HL-60 (cell line): ENCODE data around the gene TIMM17B.

Source experiments
- DNase-seq, 2 experiments: peaks; one replicate each; pipeline ENCODE4 v3.0.0-alpha.2; 2010 to 2020; ENCODE audit warnings: low read depth in 1 of 2, low spot score in 1 of 2
- H3K27ac ChIP-seq: fragments of 250-450 bp; sonication (Bioruptor Pico); replicated peaks from 2 replicates; pipeline ENCODE4 v1.5.1; 2020; ENCODE audit warnings: mild to moderate bottlenecking, moderate library complexity
- H3K27me3 ChIP-seq: fragments of 250-450 bp; sonication (Bioruptor Pico); 2 replicates; pipeline ENCODE4 v1.5.1; 2021; ENCODE audit warnings: mild to moderate bottlenecking, moderate library complexity; ENCODE audit not compliant: insufficient read depth, poor library complexity, severe bottlenecking
- H3K4me3 ChIP-seq: replicated peaks from 2 replicates; pipeline ENCODE4 v1.5.1; 2011; ENCODE audit warnings: mild to moderate bottlenecking, control low read depth, low read length; ENCODE audit not compliant: insufficient read depth
- GABPA ChIP-seq: IDR thresholded peaks from 2 replicates; pipeline ENCODE4 v1.6.1; 2012; ENCODE audit warnings: low read depth
- POLR2AphosphoS5 ChIP-seq: IDR thresholded peaks from 2 replicates; pipeline ENCODE4 v1.6.1; 2012; ENCODE audit warnings: low read depth
- SPI1 ChIP-seq: IDR thresholded peaks from 2 replicates; pipeline ENCODE4 v1.6.1; 2012; ENCODE audit warnings: low read depth, mild to moderate bottlenecking, borderline replicate concordance
- TF ChIP-seq, protein P1 (sequence below): IDR thresholded peaks from one replicate; pipeline ENCODE4 v1.5.1; 2011; ENCODE audit warnings: low read length, control low read depth, inconsistent platforms; ENCODE audit not compliant: insufficient read depth
- TF ChIP-seq, protein P2 (sequence below): IDR thresholded peaks from 2 replicates; pipeline ENCODE4 v1.6.1; 2012; ENCODE audit warnings: low read depth; ENCODE audit not compliant: insufficient replicate concordance

The TIMM17B gene

GRCh38 chrX:48903290-48903689 is 5.7 kb upstream of the TIMM17B start:
- Histone ChIP-seq H3K4me3 (no peak overlapping the region), H3K27me3 (no peaks in the 10 kb centered on the region), H3K27ac (no peak overlapping the region)
- no peak for DNase-seq
- no peak for TF ChIP-seq POLR2AphosphoS5

DNA sequence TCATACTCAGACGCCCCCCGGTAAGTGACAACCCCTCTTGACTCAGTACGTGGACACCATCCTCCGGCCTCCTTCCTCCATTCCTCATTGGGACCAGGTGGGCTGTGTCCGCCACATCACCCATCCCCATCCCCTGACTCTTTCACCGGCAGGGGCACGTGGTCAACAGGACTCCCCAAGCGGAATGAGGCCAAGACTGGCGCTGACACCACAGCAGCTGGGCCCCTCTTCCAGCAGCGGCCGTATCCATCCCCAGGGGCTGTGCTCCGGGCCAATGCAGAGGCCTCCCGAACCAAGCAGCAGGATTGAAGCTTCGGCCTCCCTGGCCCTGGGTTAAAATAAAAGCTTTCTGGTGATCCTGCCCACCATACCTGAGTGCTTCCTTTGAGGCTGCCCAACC is 5.2 kb upstream of the TIMM17B start:
- no peak for DNase-seq
- no peak for TF ChIP-seq GABPA
- TF ChIP-seq POLR2AphosphoS5 = no peak
- TF ChIP-seq SPI1 = no peak
- TF ChIP-seq, protein P1, sequence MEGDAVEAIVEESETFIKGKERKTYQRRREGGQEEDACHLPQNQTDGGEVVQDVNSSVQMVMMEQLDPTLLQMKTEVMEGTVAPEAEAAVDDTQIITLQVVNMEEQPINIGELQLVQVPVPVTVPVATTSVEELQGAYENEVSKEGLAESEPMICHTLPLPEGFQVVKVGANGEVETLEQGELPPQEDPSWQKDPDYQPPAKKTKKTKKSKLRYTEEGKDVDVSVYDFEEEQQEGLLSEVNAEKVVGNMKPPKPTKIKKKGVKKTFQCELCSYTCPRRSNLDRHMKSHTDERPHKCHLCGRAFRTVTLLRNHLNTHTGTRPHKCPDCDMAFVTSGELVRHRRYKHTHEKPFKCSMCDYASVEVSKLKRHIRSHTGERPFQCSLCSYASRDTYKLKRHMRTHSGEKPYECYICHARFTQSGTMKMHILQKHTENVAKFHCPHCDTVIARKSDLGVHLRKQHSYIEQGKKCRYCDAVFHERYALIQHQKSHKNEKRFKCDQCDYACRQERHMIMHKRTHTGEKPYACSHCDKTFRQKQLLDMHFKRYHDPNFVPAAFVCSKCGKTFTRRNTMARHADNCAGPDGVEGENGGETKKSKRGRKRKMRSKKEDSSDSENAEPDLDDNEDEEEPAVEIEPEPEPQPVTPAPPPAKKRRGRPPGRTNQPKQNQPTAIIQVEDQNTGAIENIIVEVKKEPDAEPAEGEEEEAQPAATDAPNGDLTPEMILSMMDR = no peak
- TF ChIP-seq, protein P2, sequence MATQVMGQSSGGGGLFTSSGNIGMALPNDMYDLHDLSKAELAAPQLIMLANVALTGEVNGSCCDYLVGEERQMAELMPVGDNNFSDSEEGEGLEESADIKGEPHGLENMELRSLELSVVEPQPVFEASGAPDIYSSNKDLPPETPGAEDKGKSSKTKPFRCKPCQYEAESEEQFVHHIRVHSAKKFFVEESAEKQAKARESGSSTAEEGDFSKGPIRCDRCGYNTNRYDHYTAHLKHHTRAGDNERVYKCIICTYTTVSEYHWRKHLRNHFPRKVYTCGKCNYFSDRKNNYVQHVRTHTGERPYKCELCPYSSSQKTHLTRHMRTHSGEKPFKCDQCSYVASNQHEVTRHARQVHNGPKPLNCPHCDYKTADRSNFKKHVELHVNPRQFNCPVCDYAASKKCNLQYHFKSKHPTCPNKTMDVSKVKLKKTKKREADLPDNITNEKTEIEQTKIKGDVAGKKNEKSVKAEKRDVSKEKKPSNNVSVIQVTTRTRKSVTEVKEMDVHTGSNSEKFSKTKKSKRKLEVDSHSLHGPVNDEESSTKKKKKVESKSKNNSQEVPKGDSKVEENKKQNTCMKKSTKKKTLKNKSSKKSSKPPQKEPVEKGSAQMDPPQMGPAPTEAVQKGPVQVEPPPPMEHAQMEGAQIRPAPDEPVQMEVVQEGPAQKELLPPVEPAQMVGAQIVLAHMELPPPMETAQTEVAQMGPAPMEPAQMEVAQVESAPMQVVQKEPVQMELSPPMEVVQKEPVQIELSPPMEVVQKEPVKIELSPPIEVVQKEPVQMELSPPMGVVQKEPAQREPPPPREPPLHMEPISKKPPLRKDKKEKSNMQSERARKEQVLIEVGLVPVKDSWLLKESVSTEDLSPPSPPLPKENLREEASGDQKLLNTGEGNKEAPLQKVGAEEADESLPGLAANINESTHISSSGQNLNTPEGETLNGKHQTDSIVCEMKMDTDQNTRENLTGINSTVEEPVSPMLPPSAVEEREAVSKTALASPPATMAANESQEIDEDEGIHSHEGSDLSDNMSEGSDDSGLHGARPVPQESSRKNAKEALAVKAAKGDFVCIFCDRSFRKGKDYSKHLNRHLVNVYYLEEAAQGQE = no peak

GRCh38 chrX:48902135-48902534 is 4.6 kb upstream of the TIMM17B start:
- DNase-seq = no peak
- Histone ChIP-seq H3K4me3 (no peak overlapping the region), H3K27ac (no peak overlapping the region), H3K27me3 (no peaks in the 10 kb centered on the region)
- TF ChIP-seq, protein P1 = no peak
- no peak for TF ChIP-seq GABPA
- TF ChIP-seq SPI1 = no peak
- no peak for TF ChIP-seq POLR2AphosphoS5
- TF ChIP-seq, protein P2 = no peak

More for the DNA sequence above, 5.2 kb upstream of the TIMM17B start:
- Histone ChIP-seq H3K27ac (no peak overlapping the region), H3K4me3 (no peak overlapping the region), H3K27me3 (no peaks in the 10 kb centered on the region)

DNA sequence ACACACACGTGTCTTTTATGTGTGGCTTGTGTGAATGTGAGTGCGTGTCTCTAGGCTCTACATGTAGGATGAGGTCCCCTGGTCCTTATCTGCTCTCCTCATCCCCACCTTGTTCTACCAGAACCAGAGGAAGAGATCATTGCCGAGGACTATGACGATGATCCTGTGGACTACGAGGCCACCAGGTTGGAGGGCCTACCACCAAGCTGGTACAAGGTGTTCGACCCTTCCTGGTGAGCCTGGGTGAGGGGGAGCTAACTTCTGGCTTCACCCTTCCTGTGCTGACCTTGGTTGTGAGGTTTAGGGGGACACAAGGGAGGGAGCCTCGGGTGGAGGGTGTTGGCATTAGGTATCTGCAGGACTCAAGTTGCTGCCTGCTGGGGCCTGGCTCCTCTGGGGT is 3.5 kb upstream of the TIMM17B start:
- Histone ChIP-seq H3K27me3 (no peaks in the 10 kb centered on the region), H3K27ac (no peak overlapping the region), H3K4me3 (no peak overlapping the region)
- no peak for DNase-seq
- TF ChIP-seq GABPA = no peak
- TF ChIP-seq SPI1 = no peak
- TF ChIP-seq, protein P1 = no peak
- TF ChIP-seq, protein P2 = no peak
- TF ChIP-seq POLR2AphosphoS5 = no peak
